K562 (cell line): ENCODE results near the gene OGN. TPM values are rescaled to one million over a fixed set of nuclear protein-coding genes. Genes with fewer than 3 reads are reported as not detected.

Experiments
- ATAC-seq: fragments of 200-7000 bp; cut with Tn5 transposase; 3 replicates; pipeline ENCODE4 v1.9.1; 2020; ENCODE audit warnings: moderate library complexity
- BruUV-seq: library from RNA; stranded (reverse); fragments of 400-500 nt; replicated peaks from 2 replicates; lab custom pipeline; 2021; lab: Mats Ljungman, UMichigan
- CTCF ChIA-PET: fragments of 300-600 bp; formaldehyde crosslinking; extraction: SDS; loops from one replicate; lab custom pipeline; 2021; ENCODE audit warnings: low intra/inter-chr PET ratio; lab: Yijun Ruan, JAX
- POLR2A ChIA-PET: fragments of 300-600, 350-650 bp; sonication (Branson Sonifier 250); formaldehyde crosslinking; extraction: SDS; loops from one replicate; lab custom pipeline; 2021; ENCODE audit warnings: antibody characterized with exemption, inconsistent platforms; lab: Yijun Ruan, JAX
- DNase-seq, 4 experiments: peaks; one replicate each; pipeline versions ENCODE4 v3.0.0 to v3.0.0-alpha.2; 2011 to 2018; ENCODE audit warnings: low spot score in 3 of 4, mixed read lengths in 3 of 4; ENCODE audit errors: extremely low read depth in 1 of 4
- FAIRE-seq: peaks from 2 replicates; lab custom pipeline; 2011; peaks lifted over from hg19 to GRCh38; lab: Jason Lieb, UNC
- H2AFZ ChIP-seq: 2 replicates; pipeline ENCODE4 v1.6.0; 2011; ENCODE audit warnings: low read depth, low read length, control low read depth, inconsistent platforms
- H3K27ac ChIP-seq: fragments of 200-600 bp; 3 replicates; pipeline ENCODE4 v1.8.0; 2011; ENCODE audit warnings: low read depth, mild to moderate bottlenecking, control low read depth, inconsistent platforms, low read length, moderate library complexity, mixed read lengths; ENCODE audit errors: extremely low read depth
- H3K27me3 ChIP-seq, 2 experiments: fragments of 300-600 bp in 1 of 2; 2 replicates in 1 of 2; 3 replicates in 1 of 2; pipeline versions ENCODE4 v1.6.0 to v1.8.0; 2011; ENCODE audit warnings: inconsistent platforms in 2 of 2, low read length in 2 of 2, mild to moderate bottlenecking in 1 of 2, mixed read lengths in 1 of 2, moderate library complexity in 1 of 2; ENCODE audit not compliant: control insufficient read depth in 2 of 2, insufficient read depth in 2 of 2
- H3K36me3 ChIP-seq: fragments of 300-600 bp; 3 replicates; pipeline ENCODE4 v1.8.0; 2011; ENCODE audit warnings: mild to moderate bottlenecking, low read length, inconsistent platforms; ENCODE audit not compliant: control insufficient read depth, insufficient read depth
- H3K4me1 ChIP-seq, 2 experiments: fragments of 200-600 bp in 1 of 2; replicated peaks in 1 of 2; 2 replicates in 1 of 2; 3 replicates in 1 of 2; pipeline versions ENCODE4 v1.5.1 to v1.8.0; 2011; ENCODE audit warnings: inconsistent platforms in 2 of 2, low read length in 2 of 2, mild to moderate bottlenecking in 1 of 2, mixed read lengths in 1 of 2, moderate library complexity in 1 of 2; ENCODE audit not compliant: control insufficient read depth in 2 of 2, insufficient read depth in 2 of 2
- H3K4me2 ChIP-seq: 2 replicates; pipeline ENCODE4 v1.6.1; 2011; ENCODE audit warnings: low read length, control low read depth, inconsistent platforms, mixed read lengths; ENCODE audit not compliant: insufficient read depth
- H3K4me3 ChIP-seq: fragments of 200-600 bp; sonication (generic), shearing (Covaris generic); 2 replicates; pipeline ENCODE4 v1.5.1; 2016; ENCODE audit warnings: control low read depth, inconsistent platforms
- H3K79me2 ChIP-seq: fragments of 200-600 bp; 3 replicates; pipeline ENCODE4 v1.8.0; 2011; ENCODE audit warnings: low read length, inconsistent platforms; ENCODE audit not compliant: control insufficient read depth, insufficient read depth
- H3K9ac ChIP-seq, 2 experiments: 2 replicates each; pipeline versions ENCODE4 v1.6.0 to v1.6.1; 2011; ENCODE audit warnings: low read depth in 2 of 2, low read length in 2 of 2, control low read depth in 1 of 2, inconsistent platforms in 1 of 2, mild to moderate bottlenecking in 1 of 2, mixed read lengths in 1 of 2; ENCODE audit not compliant: insufficient read depth in 1 of 2
- H3K9me1 ChIP-seq: one replicate; pipeline ENCODE4 v1.6.0; 2011; ENCODE audit warnings: inconsistent platforms, mild to moderate bottlenecking, low read length, moderate library complexity; ENCODE audit not compliant: control insufficient read depth, insufficient read depth
- H3K9me3 ChIP-seq: replicated peaks from 2 replicates; pipeline ENCODE4 v1.5.1; 2011; ENCODE audit warnings: low read depth, low read length, inconsistent platforms; ENCODE audit not compliant: control insufficient read depth, insufficient read depth
- H4K20me1 ChIP-seq: replicated peaks from 2 replicates; pipeline ENCODE4 v1.6.1; 2011; ENCODE audit warnings: low read length, inconsistent platforms, mixed read lengths; ENCODE audit not compliant: control insufficient read depth, insufficient read depth
- BRD4 ChIP-seq: fragments of 200-600 bp; sonication (generic); IDR thresholded peaks from 2 replicates; pipeline ENCODE4 v1.6.1; 2017; ENCODE audit warnings: inconsistent platforms
- CHD2 ChIP-seq: IDR thresholded peaks from 2 replicates; pipeline ENCODE4 v1.6.1; 2011; ENCODE audit warnings: low read depth, low read length
- EP400 ChIP-seq: fragments of 450-650 bp; IDR thresholded peaks from 2 replicates; pipeline ENCODE4 v1.6.1; 2017; ENCODE audit warnings: antibody characterized with exemption, mild to moderate bottlenecking, moderate library complexity
- FOSL1 ChIP-seq: fragments of 200-800 bp; sonication (Bioruptor generic); conservative IDR thresholded peaks from 2 replicates; pipeline ENCODE4 v1.6.1; 2016; ENCODE audit warnings: missing genetic modification characterization, missing compliant biosample characterization
- NR2C1 ChIP-seq, 2 experiments: fragments of 450-650 bp; IDR thresholded peaks; 2 replicates each; pipeline ENCODE4 v1.6.1; 2017; ENCODE audit warnings: mild to moderate bottlenecking in 2 of 2, antibody characterized with exemption in 1 of 2, inconsistent platforms in 1 of 2, missing compliant biosample characterization in 1 of 2, missing genetic modification characterization in 1 of 2
- PHB ChIP-seq: fragments of 250-450 bp; sonication (Bioruptor Pico); IDR thresholded peaks from 2 replicates; pipeline ENCODE4 v1.5.0; 2021
- SMARCB1 ChIP-seq: IDR thresholded peaks from 2 replicates; pipeline ENCODE4 v1.6.1; 2011; ENCODE audit warnings: improper control_type of control experiment, low read depth; ENCODE audit not compliant: insufficient read length
- TAF9B ChIP-seq: fragments of 450-650 bp; IDR thresholded peaks from 2 replicates; pipeline ENCODE4 v1.6.1; 2018; ENCODE audit warnings: mild to moderate bottlenecking; ENCODE audit not compliant: partially characterized antibody
- ZNF76 ChIP-seq: fragments of 250-450 bp; sonication (Bioruptor Pico); IDR thresholded peaks from 2 replicates; pipeline ENCODE4 v1.4.0; 2020; ENCODE audit warnings: mild to moderate bottlenecking, moderate library complexity, borderline replicate concordance
- WGBS: fragments of 100-300 bp; shearing (Covaris generic); methylation state at CpG from one replicate; pipeline ENCODE4 v1.1.6; 2016; ENCODE audit warnings: low coverage, mixed read lengths; ENCODE audit not compliant: insufficient coverage; ENCODE audit errors: missing lambda C conversion rate; 5-methylcytosine and 5-hydroxymethylcytosine counted together
- in situ Hi-C: fragments of 300-500 bp; cut with MboI; formaldehyde crosslinking; loops from 4 replicates; pipeline ENCODE4 v1.15.0; 2018; ENCODE audit warnings: inconsistent platforms, mixed read lengths
- intact Hi-C: fragments of 100-400 bp; cut with micrococcal nuclease; formaldehyde crosslinking; loops from 2 replicates; pipeline ENCODE4 v1.14.2; 2022
- polyA plus RNA-seq, 8 experiments: library from polyadenylated mRNA; depleted of rRNA in 4 of 8; stranded (reverse) in 5 of 8; unstranded in 3 of 8; fragments of >200 nt; fragmentation: Nextera tagmentation in 2 of 8; fragmentation: Illumina TruSeq in 1 of 8; extraction: Ambion mirVana in 2 of 8; extraction: Trizol in 1 of 8; gene quantifications; 2 replicates each; pipeline versions ENCODE4 v1.2.1 to v1.2.3, GENCODE V29; 2011 to 2014; ENCODE audit warnings: inconsistent platforms in 1 of 8, missing spikeins in 1 of 8
- total RNA-seq, 7 experiments: library from RNA; depleted of rRNA in 6 of 7; stranded (reverse); fragments of >200 nt in 6 of 7; fragmentation: Illumina TruSeq in 2 of 7; extraction: Trizol in 2 of 7; gene quantifications; 2 replicates each; pipeline versions ENCODE4 v1.2.1 to v1.2.3, GENCODE V29; 2011 to 2021; ENCODE audit warnings: low replicate concordance in 1 of 7
- TF ChIP-seq, protein P1 (sequence below): fragments of 450-650 bp; IDR thresholded peaks from 2 replicates; pipeline ENCODE4 v1.6.1; 2017; ENCODE audit warnings: antibody characterized with exemption, mild to moderate bottlenecking
- TF ChIP-seq, protein P2 (sequence below), 2 experiments: fragments of 150-350 bp in 1 of 2; IDR thresholded peaks; 2 replicates each; pipeline ENCODE4 v1.6.1; 2012 to 2016; ENCODE audit warnings: low read depth in 2 of 2, low read length in 2 of 2, mild to moderate bottlenecking in 1 of 2, moderate library complexity in 1 of 2
- TF ChIP-seq, protein P3 (sequence below): fragments of 250-450 bp; sonication (Bioruptor Pico); IDR thresholded peaks from 2 replicates; pipeline ENCODE4 v1.5.0; 2021

The OGN gene
- total and polyA plus RNA-seq, 9 of the 15 experiments (the other 6 are each of a cell fraction or from before 2014, with no cell fraction given): 0.07 to 0.17 TPM; not detected in 7

DNA sequence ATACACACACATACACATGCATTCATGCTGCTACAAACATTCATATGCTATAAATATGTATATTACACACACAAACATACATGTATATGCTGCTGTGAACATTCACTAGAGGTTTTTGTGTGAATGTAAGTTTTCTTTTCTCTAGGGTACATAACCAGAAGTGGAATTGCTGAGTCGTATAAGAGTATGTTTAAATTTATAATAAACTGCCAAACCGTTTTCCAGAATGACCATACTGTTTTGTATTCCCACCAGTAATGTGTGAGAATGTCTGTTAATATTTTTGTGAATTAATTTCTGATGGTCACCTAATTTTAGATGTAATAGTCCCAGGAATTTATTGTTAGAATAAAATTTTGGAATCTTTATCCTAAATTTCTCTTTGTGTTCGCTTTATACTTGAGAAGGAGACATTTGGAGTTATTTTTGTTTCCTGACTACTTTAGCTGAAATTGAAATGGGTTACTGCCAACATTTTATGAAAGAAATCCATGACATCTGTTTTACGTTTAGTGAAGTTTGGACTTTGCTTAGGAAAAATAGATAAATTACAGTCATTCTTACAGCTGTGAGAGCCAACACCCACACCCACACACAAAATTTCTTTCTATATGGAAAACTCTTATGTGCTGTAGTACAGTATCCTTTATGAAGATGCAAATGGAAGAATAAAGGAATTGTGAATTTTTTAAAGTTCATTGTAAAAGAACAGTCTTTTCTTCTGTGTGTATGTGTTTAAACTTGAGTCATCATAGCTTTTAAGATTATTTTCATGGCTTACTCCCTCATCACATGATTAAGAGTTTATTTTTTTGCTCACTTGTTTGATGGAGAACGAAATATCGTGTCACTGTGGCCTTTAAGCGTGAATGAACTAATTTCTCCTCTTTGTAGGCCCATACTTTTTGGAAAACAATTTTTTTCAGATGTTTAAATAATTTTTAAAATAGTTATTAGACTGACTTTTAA is 54.3 kb downstream of the OGN start:
- CTCF ChIA-PET: no interaction called here
- H3K36me3 ChIP-seq: peaks cover 13% of the 10 kb centered on the region; the same call in 2 of the 3 replicates
- no TSS peak for BruUV-seq
- H3K9me3 ChIP-seq: peaks cover 3% of the 10 kb centered on the region
- no peak overlapping the region for H3K27ac ChIP-seq
- H3K9ac ChIP-seq: no peak overlapping the region
- POLR2A ChIA-PET: no interaction called here
- no peaks in the 10 kb centered on the region for H3K4me1 ChIP-seq
- no peaks in the 10 kb centered on the region for H3K79me2 ChIP-seq
- H3K9me1 ChIP-seq: no peaks in the 10 kb centered on the region
- H4K20me1 ChIP-seq: no peaks in the 10 kb centered on the region
- H3K4me2 ChIP-seq: no peak overlapping the region
- ATAC-seq (no peak), DNase-seq (no peak), FAIRE-seq (no peak)
- no peaks in the 10 kb centered on the region for H3K27me3 ChIP-seq
- no peak overlapping the region for H2AFZ ChIP-seq
- intact Hi-C loops (loop anchor here (10.0 kb wide), 1 partner anchor 85 kb away; no protein-coding TSS in a partner anchor), in situ Hi-C loops (no loop called here)
- no peak overlapping the region for H3K4me3 ChIP-seq
- 67% methylated on average over 7 of the region's 7 CpGs for WGBS
- TF ChIP-seq FOSL1 (no peak), CHD2 (no peak), EP400 (no peak), PHB (CRISPR knock-in tag) (no peak), ZNF76 (CRISPR knock-in tag) (no peak), SMARCB1 (no peak), TAF9B (no peak), NR2C1 (IDR thresholded peaks at IDR 0.05) (no peak), NR2C1 (tag; IDR thresholded peaks at IDR 0.05) (no peak), BRD4 (no peak)
- TF ChIP-seq, protein P1, sequence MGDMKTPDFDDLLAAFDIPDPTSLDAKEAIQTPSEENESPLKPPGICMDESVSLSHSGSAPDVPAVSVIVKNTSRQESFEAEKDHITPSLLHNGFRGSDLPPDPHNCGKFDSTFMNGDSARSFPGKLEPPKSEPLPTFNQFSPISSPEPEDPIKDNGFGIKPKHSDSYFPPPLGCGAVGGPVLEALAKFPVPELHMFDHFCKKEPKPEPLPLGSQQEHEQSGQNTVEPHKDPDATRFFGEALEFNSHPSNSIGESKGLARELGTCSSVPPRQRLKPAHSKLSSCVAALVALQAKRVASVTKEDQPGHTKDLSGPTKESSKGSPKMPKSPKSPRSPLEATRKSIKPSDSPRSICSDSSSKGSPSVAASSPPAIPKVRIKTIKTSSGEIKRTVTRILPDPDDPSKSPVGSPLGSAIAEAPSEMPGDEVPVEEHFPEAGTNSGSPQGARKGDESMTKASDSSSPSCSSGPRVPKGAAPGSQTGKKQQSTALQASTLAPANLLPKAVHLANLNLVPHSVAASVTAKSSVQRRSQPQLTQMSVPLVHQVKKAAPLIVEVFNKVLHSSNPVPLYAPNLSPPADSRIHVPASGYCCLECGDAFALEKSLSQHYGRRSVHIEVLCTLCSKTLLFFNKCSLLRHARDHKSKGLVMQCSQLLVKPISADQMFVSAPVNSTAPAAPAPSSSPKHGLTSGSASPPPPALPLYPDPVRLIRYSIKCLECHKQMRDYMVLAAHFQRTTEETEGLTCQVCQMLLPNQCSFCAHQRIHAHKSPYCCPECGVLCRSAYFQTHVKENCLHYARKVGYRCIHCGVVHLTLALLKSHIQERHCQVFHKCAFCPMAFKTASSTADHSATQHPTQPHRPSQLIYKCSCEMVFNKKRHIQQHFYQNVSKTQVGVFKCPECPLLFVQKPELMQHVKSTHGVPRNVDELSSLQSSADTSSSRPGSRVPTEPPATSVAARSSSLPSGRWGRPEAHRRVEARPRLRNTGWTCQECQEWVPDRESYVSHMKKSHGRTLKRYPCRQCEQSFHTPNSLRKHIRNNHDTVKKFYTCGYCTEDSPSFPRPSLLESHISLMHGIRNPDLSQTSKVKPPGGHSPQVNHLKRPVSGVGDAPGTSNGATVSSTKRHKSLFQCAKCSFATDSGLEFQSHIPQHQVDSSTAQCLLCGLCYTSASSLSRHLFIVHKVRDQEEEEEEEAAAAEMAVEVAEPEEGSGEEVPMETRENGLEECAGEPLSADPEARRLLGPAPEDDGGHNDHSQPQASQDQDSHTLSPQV: no peak
- TF ChIP-seq, protein P2, sequence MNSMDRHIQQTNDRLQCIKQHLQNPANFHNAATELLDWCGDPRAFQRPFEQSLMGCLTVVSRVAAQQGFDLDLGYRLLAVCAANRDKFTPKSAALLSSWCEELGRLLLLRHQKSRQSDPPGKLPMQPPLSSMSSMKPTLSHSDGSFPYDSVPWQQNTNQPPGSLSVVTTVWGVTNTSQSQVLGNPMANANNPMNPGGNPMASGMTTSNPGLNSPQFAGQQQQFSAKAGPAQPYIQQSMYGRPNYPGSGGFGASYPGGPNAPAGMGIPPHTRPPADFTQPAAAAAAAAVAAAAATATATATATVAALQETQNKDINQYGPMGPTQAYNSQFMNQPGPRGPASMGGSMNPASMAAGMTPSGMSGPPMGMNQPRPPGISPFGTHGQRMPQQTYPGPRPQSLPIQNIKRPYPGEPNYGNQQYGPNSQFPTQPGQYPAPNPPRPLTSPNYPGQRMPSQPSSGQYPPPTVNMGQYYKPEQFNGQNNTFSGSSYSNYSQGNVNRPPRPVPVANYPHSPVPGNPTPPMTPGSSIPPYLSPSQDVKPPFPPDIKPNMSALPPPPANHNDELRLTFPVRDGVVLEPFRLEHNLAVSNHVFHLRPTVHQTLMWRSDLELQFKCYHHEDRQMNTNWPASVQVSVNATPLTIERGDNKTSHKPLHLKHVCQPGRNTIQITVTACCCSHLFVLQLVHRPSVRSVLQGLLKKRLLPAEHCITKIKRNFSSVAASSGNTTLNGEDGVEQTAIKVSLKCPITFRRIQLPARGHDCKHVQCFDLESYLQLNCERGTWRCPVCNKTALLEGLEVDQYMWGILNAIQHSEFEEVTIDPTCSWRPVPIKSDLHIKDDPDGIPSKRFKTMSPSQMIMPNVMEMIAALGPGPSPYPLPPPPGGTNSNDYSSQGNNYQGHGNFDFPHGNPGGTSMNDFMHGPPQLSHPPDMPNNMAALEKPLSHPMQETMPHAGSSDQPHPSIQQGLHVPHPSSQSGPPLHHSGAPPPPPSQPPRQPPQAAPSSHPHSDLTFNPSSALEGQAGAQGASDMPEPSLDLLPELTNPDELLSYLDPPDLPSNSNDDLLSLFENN (IDR thresholded peaks at IDR 0.05; ENCODE audit: low read depth in 2 of 2, low read length in 2 of 2): no peak
- TF ChIP-seq, protein P3, sequence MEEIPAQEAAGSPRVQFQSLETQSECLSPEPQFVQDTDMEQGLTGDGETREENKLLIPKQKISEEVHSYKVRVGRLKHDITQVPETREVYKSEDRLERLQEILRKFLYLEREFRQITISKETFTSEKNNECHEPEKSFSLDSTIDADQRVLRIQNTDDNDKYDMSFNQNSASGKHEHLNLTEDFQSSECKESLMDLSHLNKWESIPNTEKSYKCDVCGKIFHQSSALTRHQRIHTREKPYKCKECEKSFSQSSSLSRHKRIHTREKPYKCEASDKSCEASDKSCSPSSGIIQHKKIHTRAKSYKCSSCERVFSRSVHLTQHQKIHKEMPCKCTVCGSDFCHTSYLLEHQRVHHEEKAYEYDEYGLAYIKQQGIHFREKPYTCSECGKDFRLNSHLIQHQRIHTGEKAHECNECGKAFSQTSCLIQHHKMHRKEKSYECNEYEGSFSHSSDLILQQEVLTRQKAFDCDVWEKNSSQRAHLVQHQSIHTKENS (CRISPR knock-in tag): no peak
